GM23338 (cell line): ENCODE measurements around the gene ESR2. TPM values are rescaled to one million over a fixed set of nuclear protein-coding genes. Genes with fewer than 3 reads are reported as not detected.

Experiments used
- ATAC-seq: fragments of 200-7000 bp; cut with Tn5 transposase; 3 replicates; pipeline ENCODE4 v1.9.1; 2020
- DNase-seq: peaks from one replicate; pipeline ENCODE4 v3.0.0-alpha.2; 2015; ENCODE audit warnings: low spot score
- H2AFZ ChIP-seq: fragments of 200-600 bp; sonication (generic); 2 replicates; pipeline ENCODE4 v1.8.0; 2016; ENCODE audit warnings: antibody characterized with exemption, mild to moderate bottlenecking, moderate library complexity
- H3F3A ChIP-seq: fragments of 200-600 bp; sonication (generic); replicated peaks from 2 replicates; pipeline ENCODE4 v1.8.0; 2017; ENCODE audit warnings: antibody characterized with exemption, mixed run types, low read depth
- H3K27ac ChIP-seq: fragments of 200-600 bp; sonication (generic); 2 replicates; pipeline ENCODE4 v1.6.1; 2016; ENCODE audit warnings: low read depth
- H3K27me3 ChIP-seq: fragments of 200-600 bp; sonication (generic); 2 replicates; pipeline ENCODE4 v1.8.0; 2016; ENCODE audit warnings: mild to moderate bottlenecking, mixed run types, moderate library complexity; ENCODE audit not compliant: insufficient read depth
- H3K36me3 ChIP-seq: fragments of 200-600 bp; sonication (generic); 2 replicates; pipeline ENCODE4 v1.8.0; 2016; ENCODE audit warnings: mild to moderate bottlenecking; ENCODE audit not compliant: insufficient read depth
- H3K4me1 ChIP-seq: fragments of 200-600 bp; sonication (generic); 2 replicates; pipeline ENCODE4 v1.8.0; 2016; ENCODE audit warnings: mild to moderate bottlenecking, moderate library complexity; ENCODE audit not compliant: insufficient read depth
- H3K4me2 ChIP-seq: fragments of 200-600 bp; sonication (generic); 2 replicates; pipeline ENCODE4 v1.7.1; 2017; ENCODE audit warnings: mixed run types
- H3K4me3 ChIP-seq: fragments of 200-600 bp; sonication (generic); 2 replicates; pipeline ENCODE4 v1.6.1; 2016; ENCODE audit warnings: mixed run types
- H3K79me2 ChIP-seq: fragments of 200-600 bp; sonication (generic); replicated peaks from 2 replicates; pipeline ENCODE4 v1.8.0; 2017; ENCODE audit warnings: mild to moderate bottlenecking; ENCODE audit not compliant: insufficient read depth
- H3K9me2 ChIP-seq: fragments of 200-600 bp; sonication (generic); 2 replicates; pipeline ENCODE4 v1.8.0; 2017; ENCODE audit not compliant: insufficient read depth
- H4K20me1 ChIP-seq: fragments of 200-600 bp; sonication (generic); replicated peaks from 2 replicates; pipeline ENCODE4 v1.8.0; 2017; ENCODE audit warnings: mild to moderate bottlenecking; ENCODE audit not compliant: insufficient read depth
- H3K27ac Mint-ChIP-seq: 2 replicates; pipeline ENCODE4 v1.8.0; 2020; ENCODE audit warnings: inconsistent platforms, mild to moderate bottlenecking, moderate library complexity, mixed read lengths
- H3K27me3 Mint-ChIP-seq: 3 replicates; pipeline ENCODE4 v1.8.0; 2022; ENCODE audit warnings: low read depth, mild to moderate bottlenecking, moderate library complexity, mixed read lengths, inconsistent platforms; ENCODE audit not compliant: insufficient read depth, poor library complexity
- H3K36me3 Mint-ChIP-seq: 3 replicates; pipeline ENCODE4 v1.8.0; 2021; ENCODE audit warnings: low read depth, mild to moderate bottlenecking, inconsistent platforms, moderate library complexity, mixed read lengths
- H3K4me1 Mint-ChIP-seq: 3 replicates; pipeline ENCODE4 v1.8.0; 2020; ENCODE audit warnings: mild to moderate bottlenecking, inconsistent platforms, mixed read lengths
- H3K4me3 Mint-ChIP-seq: 3 replicates; pipeline ENCODE4 v1.8.0; 2021; ENCODE audit warnings: moderate library complexity, mild to moderate bottlenecking, inconsistent platforms, mixed read lengths
- H3K9me3 Mint-ChIP-seq: 3 replicates; pipeline ENCODE4 v1.8.0; 2020; ENCODE audit warnings: moderate library complexity, mild to moderate bottlenecking, inconsistent platforms, mixed read lengths
- CREB1 ChIP-seq: fragments of 250-450 bp; sonication (Bioruptor Pico); IDR thresholded peaks from 2 replicates; pipeline ENCODE4 v1.5.0; 2020; ENCODE audit warnings: low read depth, mild to moderate bottlenecking, moderate library complexity
- EZH2 ChIP-seq: fragments of 200-600 bp; sonication (generic); IDR thresholded peaks from one replicate; pipeline ENCODE4 v1.8.0; 2017; ENCODE audit warnings: antibody characterized with exemption, mild to moderate bottlenecking, low read depth; ENCODE audit not compliant: unreplicated experiment
- EZH2phosphoT487 ChIP-seq: fragments of 200-600 bp; sonication (generic); IDR thresholded peaks from one replicate; pipeline ENCODE4 v1.8.1; 2018; ENCODE audit warnings: antibody characterized with exemption; ENCODE audit not compliant: unreplicated experiment
- NANOG ChIP-seq: IDR thresholded peaks from 2 replicates; pipeline ENCODE4 v1.6.1; 2016; ENCODE audit warnings: antibody characterized with exemption, borderline replicate concordance
- POLR2AphosphoS5 ChIP-seq: IDR thresholded peaks from 2 replicates; pipeline ENCODE4 v1.6.1; 2016; ENCODE audit warnings: antibody characterized with exemption, low read depth
- STAT1 ChIP-seq: IDR thresholded peaks from one replicate; pipeline ENCODE4 v1.6.1; 2016; ENCODE audit warnings: antibody characterized with exemption; ENCODE audit not compliant: unreplicated experiment
- ZNF114 ChIP-seq: fragments of 250-450 bp; sonication (Bioruptor Pico); IDR thresholded peaks from 2 replicates; pipeline ENCODE4 v1.5.0; 2020; ENCODE audit warnings: mild to moderate bottlenecking, moderate library complexity
- polyA plus RNA-seq: library from polyadenylated mRNA; unstranded; fragments of >200 nt; fragmentation: Nextera tagmentation; extraction: Ambion mirVana; gene quantifications from 2 replicates; pipeline ENCODE4 v1.2.1, GENCODE V29; 2016
- total RNA-seq: library from RNA; depleted of rRNA; stranded (reverse); fragments of >200 nt; shearing (Covaris generic); gene quantifications from 2 replicates; pipeline ENCODE4 v1.2.3, GENCODE V29; 2014
- TF ChIP-seq, protein P1 (sequence below): fragments of 250-450 bp; sonication (Bioruptor Pico); IDR thresholded peaks from 2 replicates; pipeline ENCODE4 v1.5.0; 2020; ENCODE audit warnings: mild to moderate bottlenecking, moderate library complexity
- TF ChIP-seq, protein P2 (sequence below): IDR thresholded peaks from one replicate; pipeline ENCODE4 v1.6.1; 2018; ENCODE audit warnings: antibody characterized with exemption; ENCODE audit not compliant: unreplicated experiment

Gene ESR2
- total and polyA plus RNA-seq, 2 experiments from 2014 or later = 0.58 to 0.59 TPM

DNA sequence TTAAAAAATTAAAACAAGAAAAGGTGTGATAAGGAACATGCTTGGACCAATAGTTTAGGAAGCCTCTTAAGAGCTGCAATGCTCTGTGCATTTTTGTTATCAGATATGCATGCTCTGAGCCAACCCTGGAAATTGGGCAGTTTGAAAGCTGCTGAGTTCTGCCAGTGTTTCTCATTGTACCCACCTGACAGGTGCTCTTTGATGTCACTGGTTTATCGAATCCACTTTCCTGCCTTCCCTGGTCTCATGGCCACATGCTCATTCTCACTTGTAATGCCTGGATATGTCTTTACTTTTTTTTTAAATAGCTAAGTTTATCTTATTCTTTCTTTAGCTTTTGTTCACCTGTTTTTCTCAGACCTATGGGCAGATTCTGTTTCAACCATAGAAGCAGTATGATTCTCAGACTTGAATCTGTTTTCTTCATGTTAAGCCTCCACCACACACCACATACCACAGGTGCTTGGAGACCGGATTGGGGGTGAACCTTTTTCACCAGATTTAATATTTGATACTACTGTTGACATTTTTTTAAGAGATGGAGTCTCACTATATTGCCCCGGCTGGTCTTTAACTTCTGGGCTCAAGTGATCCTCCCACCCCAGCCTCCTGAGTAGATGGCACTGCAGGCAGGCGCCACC, 90.7 kb downstream of the ESR2 start (continued):
- TF ChIP-seq, protein P1, sequence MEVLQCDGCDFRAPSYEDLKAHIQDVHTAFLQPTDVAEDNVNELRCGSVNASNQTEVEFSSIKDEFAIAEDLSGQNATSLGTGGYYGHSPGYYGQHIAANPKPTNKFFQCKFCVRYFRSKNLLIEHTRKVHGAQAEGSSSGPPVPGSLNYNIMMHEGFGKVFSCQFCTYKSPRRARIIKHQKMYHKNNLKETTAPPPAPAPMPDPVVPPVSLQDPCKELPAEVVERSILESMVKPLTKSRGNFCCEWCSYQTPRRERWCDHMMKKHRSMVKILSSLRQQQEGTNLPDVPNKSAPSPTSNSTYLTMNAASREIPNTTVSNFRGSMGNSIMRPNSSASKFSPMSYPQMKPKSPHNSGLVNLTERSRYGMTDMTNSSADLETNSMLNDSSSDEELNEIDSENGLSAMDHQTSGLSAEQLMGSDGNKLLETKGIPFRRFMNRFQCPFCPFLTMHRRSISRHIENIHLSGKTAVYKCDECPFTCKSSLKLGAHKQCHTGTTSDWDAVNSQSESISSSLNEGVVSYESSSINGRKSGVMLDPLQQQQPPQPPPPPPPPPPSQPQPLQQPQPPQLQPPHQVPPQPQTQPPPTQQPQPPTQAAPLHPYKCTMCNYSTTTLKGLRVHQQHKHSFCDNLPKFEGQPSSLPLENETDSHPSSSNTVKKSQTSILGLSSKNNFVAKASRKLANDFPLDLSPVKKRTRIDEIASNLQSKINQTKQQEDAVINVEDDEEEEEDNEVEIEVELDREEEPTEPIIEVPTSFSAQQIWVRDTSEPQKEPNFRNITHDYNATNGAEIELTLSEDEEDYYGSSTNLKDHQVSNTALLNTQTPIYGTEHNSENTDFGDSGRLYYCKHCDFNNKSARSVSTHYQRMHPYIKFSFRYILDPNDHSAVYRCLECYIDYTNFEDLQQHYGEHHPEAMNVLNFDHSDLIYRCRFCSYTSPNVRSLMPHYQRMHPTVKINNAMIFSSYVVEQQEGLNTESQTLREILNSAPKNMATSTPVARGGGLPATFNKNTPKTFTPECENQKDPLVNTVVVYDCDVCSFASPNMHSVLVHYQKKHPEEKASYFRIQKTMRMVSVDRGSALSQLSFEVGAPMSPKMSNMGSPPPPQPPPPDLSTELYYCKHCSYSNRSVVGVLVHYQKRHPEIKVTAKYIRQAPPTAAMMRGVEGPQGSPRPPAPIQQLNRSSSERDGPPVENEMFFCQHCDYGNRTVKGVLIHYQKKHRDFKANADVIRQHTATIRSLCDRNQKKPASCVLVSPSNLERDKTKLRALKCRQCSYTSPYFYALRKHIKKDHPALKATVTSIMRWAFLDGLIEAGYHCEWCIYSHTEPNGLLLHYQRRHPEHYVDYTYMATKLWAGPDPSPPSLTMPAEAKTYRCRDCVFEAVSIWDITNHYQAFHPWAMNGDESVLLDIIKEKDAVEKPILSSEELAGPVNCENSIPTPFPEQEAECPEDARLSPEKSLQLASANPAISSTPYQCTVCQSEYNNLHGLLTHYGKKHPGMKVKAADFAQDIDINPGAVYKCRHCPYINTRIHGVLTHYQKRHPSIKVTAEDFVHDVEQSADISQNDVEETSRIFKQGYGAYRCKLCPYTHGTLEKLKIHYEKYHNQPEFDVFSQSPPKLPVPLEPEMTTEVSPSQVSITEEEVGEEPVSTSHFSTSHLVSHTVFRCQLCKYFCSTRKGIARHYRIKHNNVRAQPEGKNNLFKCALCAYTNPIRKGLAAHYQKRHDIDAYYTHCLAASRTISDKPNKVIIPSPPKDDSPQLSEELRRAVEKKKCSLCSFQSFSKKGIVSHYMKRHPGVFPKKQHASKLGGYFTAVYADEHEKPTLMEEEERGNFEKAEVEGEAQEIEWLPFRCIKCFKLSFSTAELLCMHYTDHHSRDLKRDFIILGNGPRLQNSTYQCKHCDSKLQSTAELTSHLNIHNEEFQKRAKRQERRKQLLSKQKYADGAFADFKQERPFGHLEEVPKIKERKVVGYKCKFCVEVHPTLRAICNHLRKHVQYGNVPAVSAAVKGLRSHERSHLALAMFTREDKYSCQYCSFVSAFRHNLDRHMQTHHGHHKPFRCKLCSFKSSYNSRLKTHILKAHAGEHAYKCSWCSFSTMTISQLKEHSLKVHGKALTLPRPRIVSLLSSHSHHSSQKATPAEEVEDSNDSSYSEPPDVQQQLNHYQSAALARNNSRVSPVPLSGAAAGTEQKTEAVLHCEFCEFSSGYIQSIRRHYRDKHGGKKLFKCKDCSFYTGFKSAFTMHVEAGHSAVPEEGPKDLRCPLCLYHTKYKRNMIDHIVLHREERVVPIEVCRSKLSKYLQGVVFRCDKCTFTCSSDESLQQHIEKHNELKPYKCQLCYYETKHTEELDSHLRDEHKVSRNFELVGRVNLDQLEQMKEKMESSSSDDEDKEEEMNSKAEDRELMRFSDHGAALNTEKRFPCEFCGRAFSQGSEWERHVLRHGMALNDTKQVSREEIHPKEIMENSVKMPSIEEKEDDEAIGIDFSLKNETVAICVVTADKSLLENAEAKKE (CRISPR knock-in tag) = no peak
- TF ChIP-seq EZH2 (no peak), CREB1 (CRISPR knock-in tag) (no peak), ZNF114 (CRISPR knock-in tag) (no peak), STAT1 (no peak), EZH2phosphoT487 (no peak), NANOG (no peak)

DNA sequence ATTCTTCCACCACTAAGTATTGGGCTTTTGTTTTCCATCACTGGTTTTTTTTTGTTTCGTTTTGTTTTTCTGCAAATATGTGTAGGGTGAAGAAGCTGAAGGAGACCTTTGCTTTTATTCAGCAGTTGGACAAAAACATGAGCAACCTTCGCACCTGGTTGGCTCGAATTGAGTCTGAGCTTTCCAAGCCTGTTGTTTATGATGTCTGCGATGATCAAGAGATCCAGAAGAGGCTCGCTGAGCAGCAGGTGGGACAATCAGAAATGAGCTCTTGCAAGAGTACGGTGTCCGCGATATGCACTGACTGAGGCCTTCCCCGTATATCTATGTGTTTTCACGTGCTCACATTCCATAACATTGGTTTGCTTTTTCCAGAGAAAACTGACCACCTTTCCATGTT, 91.5 kb downstream of the ESR2 start:
- Mint-ChIP-seq H3K9me3 (no peaks in the 10 kb centered on the region; the same call in 2 of the 3 replicates), H3K27ac (no peak overlapping the region; the same call in 1 of the 2 replicates), H3K4me1 (peaks cover 40% of the 10 kb centered on the region)

More for the DNA sequence above, 91.5 kb downstream of the ESR2 start:
- Mint-ChIP-seq H3K27me3 (peaks cover 2% of the 10 kb centered on the region), H3K4me3 (no peak overlapping the region), H3K36me3 (no peaks in the 10 kb centered on the region)
- Histone ChIP-seq H3K4me1 (peaks cover 21% of the 10 kb centered on the region), H2AFZ (no peak overlapping the region), H3K79me2 (peaks cover 24% of the 10 kb centered on the region), H3F3A (no peaks in the 10 kb centered on the region), H3K9me2 (no peaks in the 10 kb centered on the region), H3K27ac (no peak overlapping the region; the same call in 1 of the 2 replicates), H3K4me2 (no peak overlapping the region), H3K27me3 (no peaks in the 10 kb centered on the region), H4K20me1 (peaks cover 3% of the 10 kb centered on the region), H3K4me3 (no peak overlapping the region), H3K36me3 (no peaks in the 10 kb centered on the region)
- DNase-seq (no peak), ATAC-seq (no peak)
- no peak for TF ChIP-seq POLR2AphosphoS5
- TF ChIP-seq, protein P2, sequence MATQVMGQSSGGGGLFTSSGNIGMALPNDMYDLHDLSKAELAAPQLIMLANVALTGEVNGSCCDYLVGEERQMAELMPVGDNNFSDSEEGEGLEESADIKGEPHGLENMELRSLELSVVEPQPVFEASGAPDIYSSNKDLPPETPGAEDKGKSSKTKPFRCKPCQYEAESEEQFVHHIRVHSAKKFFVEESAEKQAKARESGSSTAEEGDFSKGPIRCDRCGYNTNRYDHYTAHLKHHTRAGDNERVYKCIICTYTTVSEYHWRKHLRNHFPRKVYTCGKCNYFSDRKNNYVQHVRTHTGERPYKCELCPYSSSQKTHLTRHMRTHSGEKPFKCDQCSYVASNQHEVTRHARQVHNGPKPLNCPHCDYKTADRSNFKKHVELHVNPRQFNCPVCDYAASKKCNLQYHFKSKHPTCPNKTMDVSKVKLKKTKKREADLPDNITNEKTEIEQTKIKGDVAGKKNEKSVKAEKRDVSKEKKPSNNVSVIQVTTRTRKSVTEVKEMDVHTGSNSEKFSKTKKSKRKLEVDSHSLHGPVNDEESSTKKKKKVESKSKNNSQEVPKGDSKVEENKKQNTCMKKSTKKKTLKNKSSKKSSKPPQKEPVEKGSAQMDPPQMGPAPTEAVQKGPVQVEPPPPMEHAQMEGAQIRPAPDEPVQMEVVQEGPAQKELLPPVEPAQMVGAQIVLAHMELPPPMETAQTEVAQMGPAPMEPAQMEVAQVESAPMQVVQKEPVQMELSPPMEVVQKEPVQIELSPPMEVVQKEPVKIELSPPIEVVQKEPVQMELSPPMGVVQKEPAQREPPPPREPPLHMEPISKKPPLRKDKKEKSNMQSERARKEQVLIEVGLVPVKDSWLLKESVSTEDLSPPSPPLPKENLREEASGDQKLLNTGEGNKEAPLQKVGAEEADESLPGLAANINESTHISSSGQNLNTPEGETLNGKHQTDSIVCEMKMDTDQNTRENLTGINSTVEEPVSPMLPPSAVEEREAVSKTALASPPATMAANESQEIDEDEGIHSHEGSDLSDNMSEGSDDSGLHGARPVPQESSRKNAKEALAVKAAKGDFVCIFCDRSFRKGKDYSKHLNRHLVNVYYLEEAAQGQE = no peak
